SK-N-SH (cell line): ENCODE data around the gene HOMER3. TPM values are rescaled to one million over a fixed set of nuclear protein-coding genes. Genes with fewer than 3 reads are reported as not detected.

Experiments used
- CTCF ChIA-PET: fragments of 300-600, 350-600 bp; formaldehyde crosslinking; extraction: SDS; loops from one replicate; lab custom pipeline; 2021; lab: Yijun Ruan, JAX
- POLR2A ChIA-PET: fragments of 350-600 bp; sonication (Branson Sonifier 250); formaldehyde crosslinking; extraction: SDS; loops from one replicate; lab custom pipeline; 2020; ENCODE audit warnings: antibody characterized with exemption, inconsistent platforms; lab: Yijun Ruan, JAX
- DNase-seq: peaks from one replicate; pipeline ENCODE4 v3.0.0; 2012
- H2AFZ ChIP-seq: fragments of 200-600 bp; sonication (generic); 2 replicates; pipeline ENCODE4 v1.8.1; 2016; ENCODE audit warnings: antibody characterized with exemption, mild to moderate bottlenecking, low read depth
- H3F3A ChIP-seq: fragments of 200-600 bp; sonication (generic); replicated peaks from 2 replicates; pipeline ENCODE3; 2016; ENCODE audit warnings: antibody characterized with exemption, mild to moderate bottlenecking; ENCODE audit not compliant: insufficient read depth
- H3K27ac ChIP-seq, 2 experiments: fragments of 200-500 bp in 1 of 2; fragments of 200-600 bp in 1 of 2; sonication (Bioruptor generic) in 1 of 2; sonication (generic), shearing (Covaris generic) in 1 of 2; 2 replicates each; pipeline versions ENCODE4 v1.5.1 to v1.6.1; 2014 to 2016; ENCODE audit warnings: low read depth in 2 of 2, inconsistent platforms in 1 of 2, low read length in 1 of 2, mild to moderate bottlenecking in 1 of 2, mixed read lengths in 1 of 2
- H3K27me3 ChIP-seq: fragments of 200-600 bp; sonication (generic), shearing (Covaris generic); 2 replicates; pipeline ENCODE4 v1.6.1; 2016; ENCODE audit warnings: mixed run types; ENCODE audit not compliant: insufficient read depth
- H3K36me3 ChIP-seq, 2 experiments: fragments of 200-500 bp in 1 of 2; fragments of 200-600 bp in 1 of 2; sonication (Bioruptor generic) in 1 of 2; sonication (generic) in 1 of 2; replicated peaks in 1 of 2; 2 replicates each; pipeline versions ENCODE3 to v1.5.1; 2014 to 2016; ENCODE audit warnings: low read length in 1 of 2, mild to moderate bottlenecking in 1 of 2; ENCODE audit not compliant: insufficient read depth in 2 of 2, control insufficient read depth in 1 of 2
- H3K4me1 ChIP-seq, 2 experiments: fragments of 200-500 bp in 1 of 2; fragments of 200-600 bp in 1 of 2; sonication (Bioruptor generic) in 1 of 2; sonication (generic), shearing (Covaris generic) in 1 of 2; 2 replicates each; pipeline versions ENCODE4 v1.5.1 to v1.6.1; 2014 to 2016; ENCODE audit warnings: low read depth in 1 of 2, low read length in 1 of 2, mixed run types in 1 of 2; ENCODE audit not compliant: insufficient read depth in 2 of 2, control insufficient read depth in 1 of 2
- H3K4me2 ChIP-seq: fragments of 200-600 bp; sonication (generic), shearing (Covaris generic); 2 replicates; pipeline ENCODE4 v1.6.1; 2017; ENCODE audit warnings: mixed run types
- H3K4me3 ChIP-seq, 2 experiments: fragments of 200-500 bp in 1 of 2; fragments of 200-600 bp in 1 of 2; sonication (Bioruptor generic) in 1 of 2; sonication (generic), shearing (Covaris generic) in 1 of 2; 2 replicates each; pipeline versions ENCODE4 v1.5.1 to v1.8.1; 2014 to 2016; ENCODE audit warnings: low read depth in 2 of 2, inconsistent platforms in 1 of 2, low read length in 1 of 2, mild to moderate bottlenecking in 1 of 2, mixed read lengths in 1 of 2, moderate library complexity in 1 of 2
- H3K79me2 ChIP-seq: fragments of 200-600 bp; sonication (generic); 2 replicates; pipeline ENCODE4 v1.8.1; 2017; ENCODE audit warnings: mild to moderate bottlenecking; ENCODE audit not compliant: insufficient read depth
- H3K9ac ChIP-seq: fragments of 200-600 bp; sonication (generic); 2 replicates; pipeline ENCODE4 v1.6.1; 2017; ENCODE audit warnings: mixed run types
- H3K9me2 ChIP-seq: fragments of 200-600 bp; sonication (generic); 2 replicates; pipeline ENCODE4 v1.6.1; 2017; ENCODE audit warnings: mixed run types
- H3K9me3 ChIP-seq: fragments of 200-600 bp; sonication (generic); 2 replicates; pipeline ENCODE4 v1.6.1; 2017; ENCODE audit warnings: mixed run types, mild to moderate bottlenecking, moderate library complexity
- H4K20me1 ChIP-seq: fragments of 200-600 bp; sonication (generic); 2 replicates; pipeline ENCODE4 v1.6.1; 2017; ENCODE audit warnings: mild to moderate bottlenecking, mixed run types; ENCODE audit not compliant: insufficient read depth
- CTCF ChIP-seq: fragments of 200-600 bp; sonication (generic); IDR thresholded peaks from 2 replicates; pipeline ENCODE4 v1.6.1; 2017; ENCODE audit warnings: antibody characterized with exemption, mild to moderate bottlenecking, moderate library complexity
- ELF1 ChIP-seq: IDR thresholded peaks from 2 replicates; pipeline ENCODE4 v1.4.0; 2012
- EP300 ChIP-seq, 2 experiments: IDR thresholded peaks; 2 replicates each; pipeline versions ENCODE4 v1.4.0 to v1.6.1; 2012; ENCODE audit warnings: borderline replicate concordance in 1 of 2, low read depth in 1 of 2, low read length in 1 of 2
- FOXJ3 ChIP-seq: sonication (generic); formaldehyde crosslinking; IDR thresholded peaks from 2 replicates; pipeline ENCODE4 v1.5.1; 2020; ENCODE audit warnings: mild to moderate bottlenecking, missing genetic modification reagents
- GABPA ChIP-seq: IDR thresholded peaks from 2 replicates; pipeline ENCODE4 v1.4.0; 2012; ENCODE audit warnings: low read depth, mild to moderate bottlenecking
- GATA2 ChIP-seq: sonication (generic); formaldehyde crosslinking; IDR thresholded peaks from 2 replicates; pipeline ENCODE4 v1.5.0; 2020; ENCODE audit warnings: mild to moderate bottlenecking, missing genetic modification reagents
- JUND ChIP-seq: IDR thresholded peaks from 2 replicates; pipeline ENCODE4 v1.4.0; 2012
- MEF2A ChIP-seq: IDR thresholded peaks from 2 replicates; pipeline ENCODE4 v1.4.0; 2012; ENCODE audit warnings: low read depth, borderline replicate concordance
- NFIC ChIP-seq: IDR thresholded peaks from 2 replicates; pipeline ENCODE4 v1.4.0; 2012; ENCODE audit warnings: borderline replicate concordance
- PBX3 ChIP-seq: IDR thresholded peaks from 2 replicates; pipeline ENCODE4; 2012
- RXRA ChIP-seq: IDR thresholded peaks from 2 replicates; pipeline ENCODE4 v1.4.0; 2012; ENCODE audit warnings: low read depth, mild to moderate bottlenecking, borderline replicate concordance
- SIN3A ChIP-seq: IDR thresholded peaks from 2 replicates; pipeline ENCODE4 v1.6.1; 2012; ENCODE audit warnings: low read depth, mild to moderate bottlenecking, low read length, moderate library complexity, borderline replicate concordance
- TAF1 ChIP-seq: IDR thresholded peaks from 2 replicates; pipeline ENCODE4 v1.6.1; 2012; ENCODE audit warnings: low read depth, mild to moderate bottlenecking, low read length, moderate library complexity, borderline replicate concordance
- USF1 ChIP-seq: IDR thresholded peaks from 2 replicates; pipeline ENCODE4 v1.4.0; 2012; ENCODE audit warnings: low read depth, borderline replicate concordance
- YY1 ChIP-seq: IDR thresholded peaks from 2 replicates; pipeline ENCODE4 v1.4.0; 2012; ENCODE audit warnings: low read depth, mild to moderate bottlenecking
- ZBTB33 ChIP-seq: IDR thresholded peaks from 2 replicates; pipeline ENCODE4 v1.4.0; 2012; ENCODE audit warnings: low read depth, borderline replicate concordance
- WGBS: methylation state at CpG from one replicate; pipeline ENCODE4 v1.1.6; 2017; ENCODE audit warnings: low lambda C conversion rate; 5-methylcytosine and 5-hydroxymethylcytosine counted together
- polyA plus RNA-seq, 3 experiments: library from polyadenylated mRNA; depleted of rRNA; stranded (reverse); fragments of >200 nt; gene quantifications; 2 replicates each; pipeline ENCODE4 v1.2.3, GENCODE V29; 2012

HOMER3 gene
- polyA plus RNA-seq, 1 of the 3 experiments (the other 2 are of a cell fraction), result 83.0 TPM

GRCh38 chr19:18942692-18943091 lies 1.7 kb upstream of the HOMER3 start (continued):
- TF ChIP-seq GATA2 (CRISPR knock-in tag), result no peak
- no peak for TF ChIP-seq JUND
- no peak for TF ChIP-seq MEF2A
- TF ChIP-seq ZBTB33, result no peak
- no peak for TF ChIP-seq TAF1

GRCh38 chr19:18941628-18942354 lies 774 bp upstream of the HOMER3 start:
- DNase-seq, result peak; percentile 14
- H3K9ac ChIP-seq, result no peak overlapping the region
- TF ChIP-seq PBX3, result no peak
- TF ChIP-seq USF1, result no peak
- TF ChIP-seq EP300 (IDR thresholded peaks at IDR 0.05; ENCODE audit: borderline replicate concordance in 1 of 2, low read depth in 1 of 2, low read length in 1 of 2), result no peak
- no peak for TF ChIP-seq SIN3A
- TF ChIP-seq GABPA, result no peak
- TF ChIP-seq RXRA, result no peak
- TF ChIP-seq FOXJ3 (CRISPR knock-in tag), result no peak
- TF ChIP-seq YY1, result no peak
- no peak for TF ChIP-seq NFIC
- no peak for TF ChIP-seq CTCF
- TF ChIP-seq ELF1, result no peak
- no peak for TF ChIP-seq TAF1
- TF ChIP-seq ZBTB33, result no peak
- TF ChIP-seq JUND, result no peak
- 78% methylated on average over 17 of the region's 18 CpGs for WGBS
- 0 out of 2 replicates have a peak, but pooled peaks cover 5% of the 10 kb centered on the region for H4K20me1 ChIP-seq
- H3F3A ChIP-seq, result peaks cover 3% of the 10 kb centered on the region
- peak overlapping the region in 1 of 2 experiments; percentile 12; a peak in 1 of 4 replicates for H3K27ac ChIP-seq
- peaks cover 3 to 13% of the 10 kb centered on the region in 2 experiments for H3K36me3 ChIP-seq
- H3K9me2 ChIP-seq, result no peaks in the 10 kb centered on the region
- H3K4me3 ChIP-seq, result peak overlapping the region in 1 of 2 experiments; percentile 33; a peak in 2 of 4 replicates
- ChIA-PET CTCF (interaction anchor here (0.6 to 2.0 kb wide), 3 partner anchors 9 to 47 kb away, joined by 3 to 7 read pairs (median 3); partner anchors contain the start of genes CERS1, COPE and DDX49), POLR2A (no interaction called here)
- no peaks in the 10 kb centered on the region for H3K27me3 ChIP-seq
- H3K9me3 ChIP-seq, result no peaks in the 10 kb centered on the region
- no peak overlapping the region for H2AFZ ChIP-seq
- H3K4me1 ChIP-seq, result peaks cover 0 to 10% of the 10 kb centered on the region in 2 experiments; a peak in 1 of 4 replicates
- H3K4me2 ChIP-seq, result no peak overlapping the region; the same call in 1 of the 2 replicates
- peaks cover 35% of the 10 kb centered on the region for H3K79me2 ChIP-seq
